GM23338 (cell line): ENCODE measurements around the gene NUDT12. TPM values are rescaled to one million over a fixed set of nuclear protein-coding genes. Genes with fewer than 3 reads are reported as not detected.

Source experiments
- ATAC-seq: fragments of 200-7000 bp; cut with Tn5 transposase; 3 replicates; pipeline ENCODE4 v1.9.1; 2020
- DNase-seq: peaks from one replicate; pipeline ENCODE4 v3.0.0-alpha.2; 2015; ENCODE audit warnings: low spot score
- H2AFZ ChIP-seq: fragments of 200-600 bp; sonication (generic); 2 replicates; pipeline ENCODE4 v1.8.0; 2016; ENCODE audit warnings: antibody characterized with exemption, mild to moderate bottlenecking, moderate library complexity
- H3F3A ChIP-seq: fragments of 200-600 bp; sonication (generic); replicated peaks from 2 replicates; pipeline ENCODE4 v1.8.0; 2017; ENCODE audit warnings: antibody characterized with exemption, mixed run types, low read depth
- H3K27ac ChIP-seq: fragments of 200-600 bp; sonication (generic); 2 replicates; pipeline ENCODE4 v1.6.1; 2016; ENCODE audit warnings: low read depth
- H3K27me3 ChIP-seq: fragments of 200-600 bp; sonication (generic); 2 replicates; pipeline ENCODE4 v1.8.0; 2016; ENCODE audit warnings: mild to moderate bottlenecking, mixed run types, moderate library complexity; ENCODE audit not compliant: insufficient read depth
- H3K36me3 ChIP-seq: fragments of 200-600 bp; sonication (generic); 2 replicates; pipeline ENCODE4 v1.8.0; 2016; ENCODE audit warnings: mild to moderate bottlenecking; ENCODE audit not compliant: insufficient read depth
- H3K4me1 ChIP-seq: fragments of 200-600 bp; sonication (generic); 2 replicates; pipeline ENCODE4 v1.8.0; 2016; ENCODE audit warnings: mild to moderate bottlenecking, moderate library complexity; ENCODE audit not compliant: insufficient read depth
- H3K4me2 ChIP-seq: fragments of 200-600 bp; sonication (generic); 2 replicates; pipeline ENCODE4 v1.7.1; 2017; ENCODE audit warnings: mixed run types
- H3K4me3 ChIP-seq: fragments of 200-600 bp; sonication (generic); 2 replicates; pipeline ENCODE4 v1.6.1; 2016; ENCODE audit warnings: mixed run types
- H3K79me2 ChIP-seq: fragments of 200-600 bp; sonication (generic); replicated peaks from 2 replicates; pipeline ENCODE4 v1.8.0; 2017; ENCODE audit warnings: mild to moderate bottlenecking; ENCODE audit not compliant: insufficient read depth
- H3K9me2 ChIP-seq: fragments of 200-600 bp; sonication (generic); 2 replicates; pipeline ENCODE4 v1.8.0; 2017; ENCODE audit not compliant: insufficient read depth
- H4K20me1 ChIP-seq: fragments of 200-600 bp; sonication (generic); replicated peaks from 2 replicates; pipeline ENCODE4 v1.8.0; 2017; ENCODE audit warnings: mild to moderate bottlenecking; ENCODE audit not compliant: insufficient read depth
- H3K27ac Mint-ChIP-seq: 2 replicates; pipeline ENCODE4 v1.8.0; 2020; ENCODE audit warnings: inconsistent platforms, mild to moderate bottlenecking, moderate library complexity, mixed read lengths
- H3K27me3 Mint-ChIP-seq: 3 replicates; pipeline ENCODE4 v1.8.0; 2022; ENCODE audit warnings: low read depth, mild to moderate bottlenecking, moderate library complexity, mixed read lengths, inconsistent platforms; ENCODE audit not compliant: insufficient read depth, poor library complexity
- H3K36me3 Mint-ChIP-seq: 3 replicates; pipeline ENCODE4 v1.8.0; 2021; ENCODE audit warnings: low read depth, mild to moderate bottlenecking, inconsistent platforms, moderate library complexity, mixed read lengths
- H3K4me1 Mint-ChIP-seq: 3 replicates; pipeline ENCODE4 v1.8.0; 2020; ENCODE audit warnings: mild to moderate bottlenecking, inconsistent platforms, mixed read lengths
- H3K4me3 Mint-ChIP-seq: 3 replicates; pipeline ENCODE4 v1.8.0; 2021; ENCODE audit warnings: moderate library complexity, mild to moderate bottlenecking, inconsistent platforms, mixed read lengths
- H3K9me3 Mint-ChIP-seq: 3 replicates; pipeline ENCODE4 v1.8.0; 2020; ENCODE audit warnings: moderate library complexity, mild to moderate bottlenecking, inconsistent platforms, mixed read lengths
- CREB1 ChIP-seq: fragments of 250-450 bp; sonication (Bioruptor Pico); IDR thresholded peaks from 2 replicates; pipeline ENCODE4 v1.5.0; 2020; ENCODE audit warnings: low read depth, mild to moderate bottlenecking, moderate library complexity
- CTCF ChIP-seq, 2 experiments: fragments of 200-600 bp in 1 of 2; sonication (generic) in 1 of 2; conservative IDR thresholded peaks; 2 replicates each; pipeline versions ENCODE4 v1.5.1 to v1.6.1; 2016 to 2017; ENCODE audit warnings: antibody characterized with exemption in 2 of 2, low read depth in 2 of 2, mild to moderate bottlenecking in 2 of 2, moderate library complexity in 1 of 2
- ETS1 ChIP-seq: IDR thresholded peaks from 2 replicates; pipeline ENCODE4 v1.6.1; 2016; ENCODE audit warnings: antibody characterized with exemption
- EZH2 ChIP-seq: fragments of 200-600 bp; sonication (generic); IDR thresholded peaks from one replicate; pipeline ENCODE4 v1.8.0; 2017; ENCODE audit warnings: antibody characterized with exemption, mild to moderate bottlenecking, low read depth; ENCODE audit not compliant: unreplicated experiment
- EZH2phosphoT487 ChIP-seq: fragments of 200-600 bp; sonication (generic); IDR thresholded peaks from one replicate; pipeline ENCODE4 v1.8.1; 2018; ENCODE audit warnings: antibody characterized with exemption; ENCODE audit not compliant: unreplicated experiment
- JUNB ChIP-seq: IDR thresholded peaks from one replicate; pipeline ENCODE4 v1.6.1; 2016; ENCODE audit warnings: antibody characterized with exemption; ENCODE audit not compliant: unreplicated experiment
- NANOG ChIP-seq: IDR thresholded peaks from 2 replicates; pipeline ENCODE4 v1.6.1; 2016; ENCODE audit warnings: antibody characterized with exemption, borderline replicate concordance
- STAT1 ChIP-seq: IDR thresholded peaks from one replicate; pipeline ENCODE4 v1.6.1; 2016; ENCODE audit warnings: antibody characterized with exemption; ENCODE audit not compliant: unreplicated experiment
- ZNF114 ChIP-seq: fragments of 250-450 bp; sonication (Bioruptor Pico); IDR thresholded peaks from 2 replicates; pipeline ENCODE4 v1.5.0; 2020; ENCODE audit warnings: mild to moderate bottlenecking, moderate library complexity
- ZNF331 ChIP-seq: fragments of 250-450 bp; sonication (Bioruptor Pico); IDR thresholded peaks from 2 replicates; pipeline ENCODE4 v1.5.0; 2020; ENCODE audit warnings: low read depth, mild to moderate bottlenecking, moderate library complexity
- polyA plus RNA-seq: library from polyadenylated mRNA; unstranded; fragments of >200 nt; fragmentation: Nextera tagmentation; extraction: Ambion mirVana; gene quantifications from 2 replicates; pipeline ENCODE4 v1.2.1, GENCODE V29; 2016
- total RNA-seq: library from RNA; depleted of rRNA; stranded (reverse); fragments of >200 nt; shearing (Covaris generic); gene quantifications from 2 replicates; pipeline ENCODE4 v1.2.3, GENCODE V29; 2014
- TF ChIP-seq, protein P1 (sequence below): fragments of 250-450 bp; sonication (Bioruptor Pico); IDR thresholded peaks from 2 replicates; pipeline ENCODE4 v1.5.0; 2020; ENCODE audit warnings: mild to moderate bottlenecking, moderate library complexity

The NUDT12 gene
- total and polyA plus RNA-seq, 2 experiments from 2014 or later, result 11.5 to 12.8 TPM

DNA sequence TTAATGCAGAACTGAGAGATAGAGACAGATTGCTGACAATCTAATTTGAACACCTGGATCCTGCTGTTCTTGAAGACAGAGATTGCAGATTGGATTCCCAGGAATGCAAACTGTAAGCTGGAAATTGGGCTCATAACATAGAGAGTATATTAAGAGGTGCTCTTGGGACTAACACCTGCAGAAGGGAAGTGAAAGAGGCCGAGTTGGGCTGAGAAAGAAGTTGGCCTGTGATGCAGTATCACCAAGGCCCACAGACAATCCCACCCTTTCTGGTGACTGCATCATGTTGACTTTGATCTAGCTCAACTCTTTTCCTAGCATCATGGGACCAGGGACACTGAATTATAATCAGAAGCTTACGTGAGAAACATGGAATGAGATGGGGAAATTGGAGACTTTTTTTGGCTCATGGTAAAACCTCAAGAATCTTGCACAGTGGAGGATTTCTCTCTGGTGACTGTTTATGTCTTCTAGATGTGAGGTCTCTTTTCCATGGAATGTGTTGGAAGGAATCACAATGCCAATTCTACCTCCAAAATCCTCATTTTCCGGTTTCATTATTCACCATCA, 36.5 kb upstream of the NUDT12 start (continued):
- no peak for TF ChIP-seq EZH2phosphoT487
- no peak for TF ChIP-seq EZH2
- TF ChIP-seq CTCF (conservative IDR thresholded peaks at IDR 0.05; ENCODE audit: low read depth in 2 of 2), result no peak
- no peak for TF ChIP-seq CREB1 (CRISPR knock-in tag)
- TF ChIP-seq ZNF331, result no peak
- TF ChIP-seq ETS1, result no peak

GRCh38 chr5:103590221-103590620, 27.6 kb upstream of the NUDT12 start:
- Histone ChIP-seq H3K4me2 (no peak overlapping the region), H3K79me2 (no peaks in the 10 kb centered on the region), H3K4me1 (no peaks in the 10 kb centered on the region), H3K4me3 (no peak overlapping the region), H3K9me2 (no peaks in the 10 kb centered on the region; the same call in 1 of the 2 replicates), H3K27ac (no peak overlapping the region), H4K20me1 (no peaks in the 10 kb centered on the region), H2AFZ (no peak overlapping the region), H3K27me3 (no peaks in the 10 kb centered on the region), H3F3A (no peaks in the 10 kb centered on the region), H3K36me3 (no peaks in the 10 kb centered on the region)
- Mint-ChIP-seq H3K9me3 (no peaks in the 10 kb centered on the region), H3K27ac (no peak overlapping the region), H3K4me3 (no peak overlapping the region), H3K4me1 (no peaks in the 10 kb centered on the region), H3K36me3 (no peaks in the 10 kb centered on the region), H3K27me3 (no peaks in the 10 kb centered on the region)
- ATAC-seq, result no peak
- no peak for DNase-seq
- no peak for TF ChIP-seq CREB1 (CRISPR knock-in tag)
- no peak for TF ChIP-seq STAT1
- TF ChIP-seq ZNF331, result no peak
- TF ChIP-seq JUNB, result no peak
- no peak for TF ChIP-seq ETS1
- TF ChIP-seq EZH2phosphoT487, result no peak
- TF ChIP-seq NANOG, result no peak
- TF ChIP-seq EZH2, result no peak
- TF ChIP-seq, protein P1, sequence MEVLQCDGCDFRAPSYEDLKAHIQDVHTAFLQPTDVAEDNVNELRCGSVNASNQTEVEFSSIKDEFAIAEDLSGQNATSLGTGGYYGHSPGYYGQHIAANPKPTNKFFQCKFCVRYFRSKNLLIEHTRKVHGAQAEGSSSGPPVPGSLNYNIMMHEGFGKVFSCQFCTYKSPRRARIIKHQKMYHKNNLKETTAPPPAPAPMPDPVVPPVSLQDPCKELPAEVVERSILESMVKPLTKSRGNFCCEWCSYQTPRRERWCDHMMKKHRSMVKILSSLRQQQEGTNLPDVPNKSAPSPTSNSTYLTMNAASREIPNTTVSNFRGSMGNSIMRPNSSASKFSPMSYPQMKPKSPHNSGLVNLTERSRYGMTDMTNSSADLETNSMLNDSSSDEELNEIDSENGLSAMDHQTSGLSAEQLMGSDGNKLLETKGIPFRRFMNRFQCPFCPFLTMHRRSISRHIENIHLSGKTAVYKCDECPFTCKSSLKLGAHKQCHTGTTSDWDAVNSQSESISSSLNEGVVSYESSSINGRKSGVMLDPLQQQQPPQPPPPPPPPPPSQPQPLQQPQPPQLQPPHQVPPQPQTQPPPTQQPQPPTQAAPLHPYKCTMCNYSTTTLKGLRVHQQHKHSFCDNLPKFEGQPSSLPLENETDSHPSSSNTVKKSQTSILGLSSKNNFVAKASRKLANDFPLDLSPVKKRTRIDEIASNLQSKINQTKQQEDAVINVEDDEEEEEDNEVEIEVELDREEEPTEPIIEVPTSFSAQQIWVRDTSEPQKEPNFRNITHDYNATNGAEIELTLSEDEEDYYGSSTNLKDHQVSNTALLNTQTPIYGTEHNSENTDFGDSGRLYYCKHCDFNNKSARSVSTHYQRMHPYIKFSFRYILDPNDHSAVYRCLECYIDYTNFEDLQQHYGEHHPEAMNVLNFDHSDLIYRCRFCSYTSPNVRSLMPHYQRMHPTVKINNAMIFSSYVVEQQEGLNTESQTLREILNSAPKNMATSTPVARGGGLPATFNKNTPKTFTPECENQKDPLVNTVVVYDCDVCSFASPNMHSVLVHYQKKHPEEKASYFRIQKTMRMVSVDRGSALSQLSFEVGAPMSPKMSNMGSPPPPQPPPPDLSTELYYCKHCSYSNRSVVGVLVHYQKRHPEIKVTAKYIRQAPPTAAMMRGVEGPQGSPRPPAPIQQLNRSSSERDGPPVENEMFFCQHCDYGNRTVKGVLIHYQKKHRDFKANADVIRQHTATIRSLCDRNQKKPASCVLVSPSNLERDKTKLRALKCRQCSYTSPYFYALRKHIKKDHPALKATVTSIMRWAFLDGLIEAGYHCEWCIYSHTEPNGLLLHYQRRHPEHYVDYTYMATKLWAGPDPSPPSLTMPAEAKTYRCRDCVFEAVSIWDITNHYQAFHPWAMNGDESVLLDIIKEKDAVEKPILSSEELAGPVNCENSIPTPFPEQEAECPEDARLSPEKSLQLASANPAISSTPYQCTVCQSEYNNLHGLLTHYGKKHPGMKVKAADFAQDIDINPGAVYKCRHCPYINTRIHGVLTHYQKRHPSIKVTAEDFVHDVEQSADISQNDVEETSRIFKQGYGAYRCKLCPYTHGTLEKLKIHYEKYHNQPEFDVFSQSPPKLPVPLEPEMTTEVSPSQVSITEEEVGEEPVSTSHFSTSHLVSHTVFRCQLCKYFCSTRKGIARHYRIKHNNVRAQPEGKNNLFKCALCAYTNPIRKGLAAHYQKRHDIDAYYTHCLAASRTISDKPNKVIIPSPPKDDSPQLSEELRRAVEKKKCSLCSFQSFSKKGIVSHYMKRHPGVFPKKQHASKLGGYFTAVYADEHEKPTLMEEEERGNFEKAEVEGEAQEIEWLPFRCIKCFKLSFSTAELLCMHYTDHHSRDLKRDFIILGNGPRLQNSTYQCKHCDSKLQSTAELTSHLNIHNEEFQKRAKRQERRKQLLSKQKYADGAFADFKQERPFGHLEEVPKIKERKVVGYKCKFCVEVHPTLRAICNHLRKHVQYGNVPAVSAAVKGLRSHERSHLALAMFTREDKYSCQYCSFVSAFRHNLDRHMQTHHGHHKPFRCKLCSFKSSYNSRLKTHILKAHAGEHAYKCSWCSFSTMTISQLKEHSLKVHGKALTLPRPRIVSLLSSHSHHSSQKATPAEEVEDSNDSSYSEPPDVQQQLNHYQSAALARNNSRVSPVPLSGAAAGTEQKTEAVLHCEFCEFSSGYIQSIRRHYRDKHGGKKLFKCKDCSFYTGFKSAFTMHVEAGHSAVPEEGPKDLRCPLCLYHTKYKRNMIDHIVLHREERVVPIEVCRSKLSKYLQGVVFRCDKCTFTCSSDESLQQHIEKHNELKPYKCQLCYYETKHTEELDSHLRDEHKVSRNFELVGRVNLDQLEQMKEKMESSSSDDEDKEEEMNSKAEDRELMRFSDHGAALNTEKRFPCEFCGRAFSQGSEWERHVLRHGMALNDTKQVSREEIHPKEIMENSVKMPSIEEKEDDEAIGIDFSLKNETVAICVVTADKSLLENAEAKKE (CRISPR knock-in tag), result no peak
- no peak for TF ChIP-seq ZNF114
